GM12878 (cell line): ENCODE data around the gene EIF2S1.

Source experiments
- EZH2 ChIP-seq: IDR thresholded peaks from 2 replicates; pipeline ENCODE4 v1.6.1; 2012; ENCODE audit warnings: low read depth, mild to moderate bottlenecking, control low read depth, inconsistent platforms, low read length, borderline replicate concordance; ENCODE audit not compliant: control insufficient read depth
- POLR2A ChIP-seq: IDR thresholded peaks from 2 replicates; pipeline ENCODE4 v1.6.1; 2011; ENCODE audit warnings: low read depth, mild to moderate bottlenecking, low read length
- TF ChIP-seq, protein P1 (sequence below), 3 experiments: IDR thresholded peaks in 2 of 3; conservative IDR thresholded peaks in 1 of 3; 2 replicates each; pipeline ENCODE4 v1.5.1; 2011; ENCODE audit warnings: low read depth in 3 of 3, low read length in 3 of 3, mild to moderate bottlenecking in 3 of 3, control low read depth in 2 of 3, moderate library complexity in 2 of 3, inconsistent platforms in 1 of 3, mixed read lengths in 1 of 3; ENCODE audit not compliant: control insufficient read depth in 2 of 3, insufficient read depth in 1 of 3; ENCODE audit errors: extremely low read depth in 1 of 3

DNA sequence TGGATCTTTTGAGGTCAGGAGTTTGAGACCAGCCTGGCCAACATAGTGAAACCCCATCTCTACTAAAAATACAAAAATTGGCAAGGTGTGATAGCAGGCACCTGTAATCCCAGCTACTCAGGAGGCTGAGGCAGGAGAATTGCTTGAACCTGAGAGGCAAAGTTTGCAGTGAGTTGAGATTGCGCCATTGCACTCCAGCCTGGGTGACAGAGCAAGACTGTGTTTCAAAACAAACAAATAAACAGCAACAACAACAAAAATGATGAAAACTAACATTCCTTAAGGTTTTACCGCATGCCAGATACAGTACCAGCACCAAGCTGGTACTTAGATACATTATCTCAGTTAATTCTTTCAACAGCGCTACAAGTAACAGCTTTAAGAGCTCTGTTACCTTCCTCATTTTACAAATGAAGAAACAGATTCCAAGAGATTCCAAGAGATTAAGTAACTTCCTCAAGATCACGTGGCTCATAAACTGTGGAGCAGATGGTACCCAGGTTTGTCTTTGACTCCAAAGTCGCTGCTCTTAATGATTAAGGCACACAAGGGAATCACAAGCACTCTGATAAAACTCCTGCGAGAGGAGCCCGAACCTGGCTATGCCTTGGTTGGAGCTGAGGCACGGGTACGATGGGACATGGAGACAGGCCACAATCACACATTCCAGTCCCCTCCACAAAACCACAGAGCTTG, 69.5 kb downstream of the EIF2S1 start:
- TF ChIP-seq POLR2A = no peak
- no peak for TF ChIP-seq EZH2
- TF ChIP-seq, protein P1, sequence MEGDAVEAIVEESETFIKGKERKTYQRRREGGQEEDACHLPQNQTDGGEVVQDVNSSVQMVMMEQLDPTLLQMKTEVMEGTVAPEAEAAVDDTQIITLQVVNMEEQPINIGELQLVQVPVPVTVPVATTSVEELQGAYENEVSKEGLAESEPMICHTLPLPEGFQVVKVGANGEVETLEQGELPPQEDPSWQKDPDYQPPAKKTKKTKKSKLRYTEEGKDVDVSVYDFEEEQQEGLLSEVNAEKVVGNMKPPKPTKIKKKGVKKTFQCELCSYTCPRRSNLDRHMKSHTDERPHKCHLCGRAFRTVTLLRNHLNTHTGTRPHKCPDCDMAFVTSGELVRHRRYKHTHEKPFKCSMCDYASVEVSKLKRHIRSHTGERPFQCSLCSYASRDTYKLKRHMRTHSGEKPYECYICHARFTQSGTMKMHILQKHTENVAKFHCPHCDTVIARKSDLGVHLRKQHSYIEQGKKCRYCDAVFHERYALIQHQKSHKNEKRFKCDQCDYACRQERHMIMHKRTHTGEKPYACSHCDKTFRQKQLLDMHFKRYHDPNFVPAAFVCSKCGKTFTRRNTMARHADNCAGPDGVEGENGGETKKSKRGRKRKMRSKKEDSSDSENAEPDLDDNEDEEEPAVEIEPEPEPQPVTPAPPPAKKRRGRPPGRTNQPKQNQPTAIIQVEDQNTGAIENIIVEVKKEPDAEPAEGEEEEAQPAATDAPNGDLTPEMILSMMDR (IDR thresholded peaks at IDR 0.05 in 2 of 3, conservative IDR thresholded peaks at IDR 0.05 in 1 of 3; ENCODE audit: control insufficient read depth in 2 of 3, extremely low read depth in 1 of 3, insufficient read depth in 1 of 3, low read depth in 3 of 3, low read length in 3 of 3) = no peak
